GM18907 (cell line): Measurements from ENCODE around the gene MLLT11.
"Not testable (repeated sequence)": the region's sequence is repeated elsewhere in the genome, so short reads cannot be mapped to it uniquely, and the experiment has no call there.

Experiments
- ATAC-seq: cut with Tn5 transposase; IDR thresholded peaks from one replicate; pipeline ENCODE4 v1.9.1; 2021; ENCODE audit warnings: mild to moderate bottlenecking, moderate library complexity; ENCODE audit not compliant: unreplicated experiment

MLLT11 gene

GRCh38 chr1:151055581-151055980 is 4.6 kb upstream of the MLLT11 start:
- no peak for ATAC-seq

GRCh38 chr1:151056149-151056548 is 4.0 kb upstream of the MLLT11 start:
- ATAC-seq: no peak

GRCh38 chr1:151058692-151059091 is 1.5 kb upstream of the MLLT11 start:
- no peak for ATAC-seq

- peak; percentile 77 for ATAC-seq
Measured at GRCh38 chr1:151059109-151060006, 839 bp upstream of the MLLT11 start, which contains the start of gene CDC42SE1. Gene CDC42SE1, minus strand, starts transcription at chr1:151059622. Its CDS starts 3,892 bp downstream, at chr1:151055730.

GRCh38 chr1:151060657-151061421 is 642 bp downstream of the MLLT11 start:
- no peak for ATAC-seq

- no peak for ATAC-seq
Measured at GRCh38 chr1:151061704-151062103, 1.5 kb downstream of the MLLT11 start.

GRCh38 chr1:151062741-151063371 is 2.7 kb downstream of the MLLT11 start:
- ATAC-seq: no peak

- ATAC-seq: no peak
Measured at GRCh38 chr1:151065089-151065645, 5.0 kb downstream of the MLLT11 start.

- ATAC-seq: no peak
Measured at GRCh38 chr1:151067185-151067584, 7.0 kb downstream of the MLLT11 start.

GRCh38 chr1:151069103-151069486 is 8.9 kb downstream of the MLLT11 start:
- ATAC-seq: no peak

- ATAC-seq: peak; percentile 83
Measured at GRCh38 chr1:151070474-151071276, 10.5 kb downstream of the MLLT11 start, which contains the start of gene GABPB2. Gene GABPB2, plus strand, starts transcription at chr1:151070761. Its CDS starts 17,429 bp downstream, at chr1:151088190.

- ATAC-seq: no peak
Measured at GRCh38 chr1:151072224-151072623, 12.0 kb downstream of the MLLT11 start.

GRCh38 chr1:151085953-151086559 is 25.9 kb downstream of the MLLT11 start:
- no peak for ATAC-seq

GRCh38 chr1:151097426-151097825 is 37.2 kb downstream of the MLLT11 start:
- not testable (repeated sequence) for ATAC-seq

- ATAC-seq: no peak
Measured at GRCh38 chr1:151098126-151098525, 37.9 kb downstream of the MLLT11 start.

GRCh38 chr1:151104630-151105029 is 44.4 kb downstream of the MLLT11 start:
- ATAC-seq: no peak

GRCh38 chr1:151106894-151107293 is 46.7 kb downstream of the MLLT11 start:
- ATAC-seq: no peak

- ATAC-seq: no peak
Measured at GRCh38 chr1:151108331-151108730, 48.1 kb downstream of the MLLT11 start.

GRCh38 chr1:151113877-151114276 is 53.7 kb downstream of the MLLT11 start:
- ATAC-seq: no peak
